HG02943 (cell line): Measurements from ENCODE around the gene SLC18B1.

Source experiments
- ATAC-seq: cut with Tn5 transposase; IDR thresholded peaks from one replicate; pipeline ENCODE4 v1.9.1; 2021; ENCODE audit warnings: mild to moderate bottlenecking, low read depth, moderate library complexity; ENCODE audit not compliant: unreplicated experiment

The SLC18B1 gene

GRCh38 chr6:132748446-132748845, 50.0 kb downstream of the SLC18B1 start:
- no peak for ATAC-seq

GRCh38 chr6:132746048-132746447, 52.4 kb downstream of the SLC18B1 start:
- ATAC-seq: no peak

GRCh38 chr6:132742495-132742894, 55.9 kb downstream of the SLC18B1 start:
- ATAC-seq: no peak

DNA sequence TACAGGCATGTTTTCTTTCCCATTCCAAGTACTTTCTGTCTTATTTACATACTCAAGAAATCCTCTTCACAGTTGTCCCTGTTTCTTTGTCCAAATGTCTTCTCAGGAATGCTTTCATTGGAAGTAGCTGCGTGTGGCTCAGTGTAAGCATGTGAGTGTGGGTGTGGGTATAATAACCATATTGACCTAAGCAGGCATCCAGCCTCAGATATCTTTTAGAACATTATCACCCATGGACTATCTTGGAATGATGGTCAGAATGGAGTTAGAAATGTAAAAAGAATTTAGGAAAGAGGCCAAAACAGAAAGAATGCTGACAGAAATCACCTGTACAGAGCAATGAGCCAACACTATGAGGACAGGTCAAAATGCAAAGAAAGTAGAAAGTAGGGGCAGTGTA, 57.2 kb downstream of the SLC18B1 start:
- ATAC-seq: no peak

GRCh38 chr6:132736239-132736638, 62.2 kb downstream of the SLC18B1 start:
- no peak for ATAC-seq

GRCh38 chr6:132734694-132735236, 63.7 kb downstream of the SLC18B1 start:
- no peak for ATAC-seq

DNA sequence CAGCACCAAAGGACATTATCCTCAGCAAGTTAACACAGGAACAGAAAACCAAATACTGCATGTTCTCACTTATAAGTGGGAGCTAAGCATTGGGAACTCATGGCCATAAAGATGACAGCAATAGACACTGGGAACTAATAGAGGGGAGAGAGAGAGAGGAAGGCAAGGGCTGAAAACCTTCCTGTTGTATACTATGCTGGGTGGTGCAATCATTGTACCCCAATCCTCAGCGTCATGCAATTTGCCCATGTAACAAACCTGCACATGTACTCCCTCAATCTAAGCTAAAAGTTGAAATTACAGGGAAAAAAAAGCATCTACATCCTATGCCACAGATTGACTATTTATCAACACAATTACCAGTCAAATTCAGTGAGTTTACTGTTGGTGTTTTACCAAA, 64.6 kb downstream of the SLC18B1 start:
- no peak for ATAC-seq

- no peak for ATAC-seq
Measured at GRCh38 chr6:132733283-132733682, 65.2 kb downstream of the SLC18B1 start.

GRCh38 chr6:132731086-132731485, 67.4 kb downstream of the SLC18B1 start:
- no peak for ATAC-seq

- no peak for ATAC-seq
Measured at GRCh38 chr6:132730560-132730959, 67.9 kb downstream of the SLC18B1 start.

DNA sequence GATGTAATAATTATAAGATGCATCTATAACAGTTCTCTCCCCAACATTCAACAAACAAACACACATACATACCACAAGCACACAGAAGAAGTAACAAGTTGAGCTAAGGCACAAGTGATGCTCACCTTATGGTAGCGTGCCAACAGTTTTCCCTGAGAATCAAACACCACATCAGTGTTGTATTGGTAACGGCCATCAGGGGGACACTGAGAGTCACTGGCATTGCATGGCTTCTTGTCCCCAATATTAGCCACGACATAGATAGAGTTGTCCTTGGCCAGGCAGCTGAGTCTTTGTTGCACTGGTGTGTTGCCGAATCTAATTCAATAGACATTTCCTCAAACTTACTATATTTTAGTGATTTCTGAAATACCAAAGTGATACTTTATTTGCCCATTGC, 69.8 kb downstream of the SLC18B1 start:
- no peak for ATAC-seq

- no peak for ATAC-seq
Measured at GRCh38 chr6:132726608-132726975, 71.8 kb downstream of the SLC18B1 start.

DNA sequence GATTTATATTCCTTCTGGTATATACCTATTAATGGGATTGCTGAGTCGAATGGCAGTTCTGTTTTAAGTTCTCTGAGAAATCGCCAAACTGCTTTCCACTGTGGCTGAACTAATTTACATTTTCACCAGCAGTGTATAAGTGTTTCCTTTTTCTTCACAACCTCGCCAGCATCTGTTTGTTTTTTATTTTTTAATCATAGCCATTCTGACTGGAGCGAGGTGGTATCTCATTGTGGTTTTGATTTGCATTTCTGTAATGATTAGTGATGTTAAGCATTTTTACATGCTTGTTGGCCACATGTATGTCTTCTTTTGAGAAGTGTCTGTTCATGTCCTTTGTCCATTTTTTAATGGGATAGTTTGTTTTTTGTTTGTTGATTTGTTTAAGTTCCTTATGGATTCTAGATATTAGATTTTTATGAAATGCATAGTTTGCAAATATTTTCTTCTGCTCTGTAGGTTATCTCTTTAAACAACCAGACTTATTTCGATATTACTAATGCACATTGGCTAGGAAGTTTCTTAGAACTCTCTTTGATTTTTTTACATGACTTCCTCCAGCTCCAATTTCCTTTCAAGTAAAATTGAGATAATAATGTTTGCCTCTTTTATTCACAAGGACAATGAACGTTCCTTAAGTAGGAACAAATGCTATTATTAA, 72.4 kb downstream of the SLC18B1 start:
- peak; percentile 77 for ATAC-seq

GRCh38 chr6:132725471-132725870, 73.0 kb downstream of the SLC18B1 start:
- peak; percentile 13 for ATAC-seq

- ATAC-seq: no peak
Measured at GRCh38 chr6:132719736-132720448, 78.5 kb downstream of the SLC18B1 start.
